ENCODE results near the gene CDKAL1.
"Not testable (repeated sequence)": the region's sequence is repeated elsewhere in the genome, so short reads cannot be mapped to it uniquely, and the experiment has no call there.

Gene CDKAL1

GRCh38 chr6:20633566-20634340 is 99.5 kb downstream of the CDKAL1 start:
- WGBS, 2 experiments (ENCODE audit: insufficient coverage in 2 of 2) = 83 to 100% methylated on average over 1 of the region's 2 CpGs
- no peak overlapping the region for H3K27ac ChIP-seq (ENCODE audit: low read depth, low read length, severe bottlenecking)

GRCh38 chr6:20639161-20639560 is 104.9 kb downstream of the CDKAL1 start:
- no peaks in the 10 kb centered on the region for H3K36me3 ChIP-seq (ENCODE audit: control insufficient read depth, insufficient read depth, low read length)

More at GRCh38 chr6:20633566-20634340, 99.5 kb downstream of the CDKAL1 start:
- Histone ChIP-seq H3K4me3 (ENCODE audit: extremely low read depth, insufficient read depth, low read length, poor library complexity, severe bottlenecking) (no peak overlapping the region), H3K4me1 (ENCODE audit: control insufficient read depth, insufficient read depth, low read length, poor library complexity, severe bottlenecking) (no peaks in the 10 kb centered on the region), H3K9me3 (ENCODE audit: control insufficient read depth, low read length) (no peaks in the 10 kb centered on the region), H3K36me3 (ENCODE audit: control insufficient read depth, insufficient read depth, low read length) (no peaks in the 10 kb centered on the region)

GRCh38 chr6:20640181-20640580 is 105.9 kb downstream of the CDKAL1 start:
- no peaks in the 10 kb centered on the region for H3K36me3 ChIP-seq (ENCODE audit: control insufficient read depth, insufficient read depth, low read length)
- H3K4me1 ChIP-seq (ENCODE audit: control insufficient read depth, insufficient read depth, low read length, poor library complexity, severe bottlenecking) = no peaks in the 10 kb centered on the region
- WGBS, 2 experiments (ENCODE audit: insufficient coverage in 2 of 2) = no CpG with 5 or more reads among the region's 2 CpGs
- no peaks in the 10 kb centered on the region for H3K9me3 ChIP-seq (ENCODE audit: control insufficient read depth, low read length)
- no peak overlapping the region for H3K4me3 ChIP-seq (ENCODE audit: extremely low read depth, insufficient read depth, low read length, poor library complexity, severe bottlenecking)
- no peak overlapping the region for H3K27ac ChIP-seq (ENCODE audit: low read depth, low read length, severe bottlenecking)

More at GRCh38 chr6:20639161-20639560, 104.9 kb downstream of the CDKAL1 start:
- no peaks in the 10 kb centered on the region for H3K4me1 ChIP-seq (ENCODE audit: control insufficient read depth, insufficient read depth, low read length, poor library complexity, severe bottlenecking)
- no peaks in the 10 kb centered on the region for H3K9me3 ChIP-seq (ENCODE audit: control insufficient read depth, low read length)
- no peak overlapping the region for H3K27ac ChIP-seq (ENCODE audit: low read depth, low read length, severe bottlenecking)
- H3K4me3 ChIP-seq (ENCODE audit: extremely low read depth, insufficient read depth, low read length, poor library complexity, severe bottlenecking) = no peak overlapping the region
- WGBS, 2 experiments (ENCODE audit: insufficient coverage in 2 of 2) = 90% methylated on average over 3 of the region's 4 CpGs; no CpG with 5 or more reads in 1 of the 2 experiments

- H3K4me1 ChIP-seq (ENCODE audit: control insufficient read depth, insufficient read depth, low read length, poor library complexity, severe bottlenecking) = no peaks in the 10 kb centered on the region
- H3K27ac ChIP-seq (ENCODE audit: low read depth, low read length, severe bottlenecking) = no peak overlapping the region
- H3K4me3 ChIP-seq (ENCODE audit: extremely low read depth, insufficient read depth, low read length, poor library complexity, severe bottlenecking) = no peak overlapping the region
- 94 to 100% methylated on average over 1 to 2 of the region's 4 CpGs for WGBS, 2 experiments (ENCODE audit: insufficient coverage in 2 of 2)
- no peaks in the 10 kb centered on the region for H3K36me3 ChIP-seq (ENCODE audit: control insufficient read depth, insufficient read depth, low read length)
- no peaks in the 10 kb centered on the region for H3K9me3 ChIP-seq (ENCODE audit: control insufficient read depth, low read length)
These were observed 108.2 kb downstream of the CDKAL1 start for GRCh38 chr6:20642441-20642840.

GRCh38 chr6:20644667-20645370 is 110.6 kb downstream of the CDKAL1 start:
- Histone ChIP-seq H3K36me3 (ENCODE audit: control insufficient read depth, insufficient read depth, low read length) (no peaks in the 10 kb centered on the region), H3K4me1 (ENCODE audit: control insufficient read depth, insufficient read depth, low read length, poor library complexity, severe bottlenecking) (no peaks in the 10 kb centered on the region), H3K4me3 (ENCODE audit: extremely low read depth, insufficient read depth, low read length, poor library complexity, severe bottlenecking) (no peak overlapping the region), H3K27ac (ENCODE audit: low read depth, low read length, severe bottlenecking) (no peak overlapping the region), H3K9me3 (ENCODE audit: control insufficient read depth, low read length) (no peaks in the 10 kb centered on the region)
- WGBS, 2 experiments (ENCODE audit: insufficient coverage in 2 of 2) = no CpG with 5 or more reads among the region's 5 CpGs

- H3K36me3 ChIP-seq (ENCODE audit: control insufficient read depth, insufficient read depth, low read length); H3K9me3 ChIP-seq (ENCODE audit: control insufficient read depth, low read length); H3K27ac ChIP-seq (ENCODE audit: low read depth, low read length, severe bottlenecking); H3K4me1 ChIP-seq (ENCODE audit: control insufficient read depth, insufficient read depth, low read length, poor library complexity, severe bottlenecking); H3K4me3 ChIP-seq (ENCODE audit: extremely low read depth, insufficient read depth, low read length, poor library complexity, severe bottlenecking): not testable (repeated sequence)
- no CpG with 5 or more reads among the region's 6 CpGs for WGBS, 2 experiments (ENCODE audit: insufficient coverage in 2 of 2)
These were observed 111.3 kb downstream of the CDKAL1 start for GRCh38 chr6:20645572-20645971.

- H3K36me3 ChIP-seq (ENCODE audit: control insufficient read depth, insufficient read depth, low read length) = no peaks in the 10 kb centered on the region
- no peaks in the 10 kb centered on the region for H3K9me3 ChIP-seq (ENCODE audit: control insufficient read depth, low read length)
- H3K4me1 ChIP-seq (ENCODE audit: control insufficient read depth, insufficient read depth, low read length, poor library complexity, severe bottlenecking) = no peaks in the 10 kb centered on the region
- H3K27ac ChIP-seq (ENCODE audit: low read depth, low read length, severe bottlenecking) = no peak overlapping the region
- WGBS, 2 experiments (ENCODE audit: insufficient coverage in 2 of 2) = 86 to 100% methylated on average over 1 of the region's 1 CpG
- no peak overlapping the region for H3K4me3 ChIP-seq (ENCODE audit: extremely low read depth, insufficient read depth, low read length, poor library complexity, severe bottlenecking)
These were observed 113.3 kb downstream of the CDKAL1 start for GRCh38 chr6:20647585-20647984.

GRCh38 chr6:20649696-20650470 is 115.6 kb downstream of the CDKAL1 start:
- not testable (repeated sequence) for H3K4me3 ChIP-seq (ENCODE audit: extremely low read depth, insufficient read depth, low read length, poor library complexity, severe bottlenecking); H3K9me3 ChIP-seq (ENCODE audit: control insufficient read depth, low read length); H3K36me3 ChIP-seq (ENCODE audit: control insufficient read depth, insufficient read depth, low read length); H3K27ac ChIP-seq (ENCODE audit: low read depth, low read length, severe bottlenecking); H3K4me1 ChIP-seq (ENCODE audit: control insufficient read depth, insufficient read depth, low read length, poor library complexity, severe bottlenecking)
- 84 to 88% methylated on average over 7 of the region's 7 CpGs for WGBS, 2 experiments (ENCODE audit: insufficient coverage in 2 of 2)

- no peak overlapping the region for H3K27ac ChIP-seq (ENCODE audit: low read depth, low read length, severe bottlenecking)
- 75 to 88% methylated on average over 2 to 3 of the region's 8 CpGs for WGBS, 2 experiments (ENCODE audit: insufficient coverage in 2 of 2)
These were observed 118.2 kb downstream of the CDKAL1 start for GRCh38 chr6:20652299-20653084.

GRCh38 chr6:20653085-20653479 is 118.8 kb downstream of the CDKAL1 start:
- H3K4me1 ChIP-seq (ENCODE audit: control insufficient read depth, insufficient read depth, low read length, poor library complexity, severe bottlenecking) = peaks cover 8% of the 10 kb centered on the region
- 91 to 97% methylated on average over 3 of the region's 4 CpGs for WGBS, 2 experiments (ENCODE audit: insufficient coverage in 2 of 2)
- no peak overlapping the region for H3K27ac ChIP-seq (ENCODE audit: low read depth, low read length, severe bottlenecking)
- no peaks in the 10 kb centered on the region for H3K9me3 ChIP-seq (ENCODE audit: control insufficient read depth, low read length)
- H3K36me3 ChIP-seq (ENCODE audit: control insufficient read depth, insufficient read depth, low read length) = no peaks in the 10 kb centered on the region
- no peak overlapping the region for H3K4me3 ChIP-seq (ENCODE audit: extremely low read depth, insufficient read depth, low read length, poor library complexity, severe bottlenecking)

More at GRCh38 chr6:20652299-20653084, 118.2 kb downstream of the CDKAL1 start:
- H3K4me1 ChIP-seq (ENCODE audit: control insufficient read depth, insufficient read depth, low read length, poor library complexity, severe bottlenecking) = peaks cover 8% of the 10 kb centered on the region
- H3K9me3 ChIP-seq (ENCODE audit: control insufficient read depth, low read length) = no peaks in the 10 kb centered on the region
- H3K36me3 ChIP-seq (ENCODE audit: control insufficient read depth, insufficient read depth, low read length) = no peaks in the 10 kb centered on the region
- no peak overlapping the region for H3K4me3 ChIP-seq (ENCODE audit: extremely low read depth, insufficient read depth, low read length, poor library complexity, severe bottlenecking)
